GM18858 (cell line): Measurements from ENCODE around the gene ANO1.

Experiments
- ATAC-seq: cut with Tn5 transposase; IDR thresholded peaks from one replicate; pipeline ENCODE4 v1.9.1; 2021; ENCODE audit not compliant: unreplicated experiment

Gene ANO1

DNA sequence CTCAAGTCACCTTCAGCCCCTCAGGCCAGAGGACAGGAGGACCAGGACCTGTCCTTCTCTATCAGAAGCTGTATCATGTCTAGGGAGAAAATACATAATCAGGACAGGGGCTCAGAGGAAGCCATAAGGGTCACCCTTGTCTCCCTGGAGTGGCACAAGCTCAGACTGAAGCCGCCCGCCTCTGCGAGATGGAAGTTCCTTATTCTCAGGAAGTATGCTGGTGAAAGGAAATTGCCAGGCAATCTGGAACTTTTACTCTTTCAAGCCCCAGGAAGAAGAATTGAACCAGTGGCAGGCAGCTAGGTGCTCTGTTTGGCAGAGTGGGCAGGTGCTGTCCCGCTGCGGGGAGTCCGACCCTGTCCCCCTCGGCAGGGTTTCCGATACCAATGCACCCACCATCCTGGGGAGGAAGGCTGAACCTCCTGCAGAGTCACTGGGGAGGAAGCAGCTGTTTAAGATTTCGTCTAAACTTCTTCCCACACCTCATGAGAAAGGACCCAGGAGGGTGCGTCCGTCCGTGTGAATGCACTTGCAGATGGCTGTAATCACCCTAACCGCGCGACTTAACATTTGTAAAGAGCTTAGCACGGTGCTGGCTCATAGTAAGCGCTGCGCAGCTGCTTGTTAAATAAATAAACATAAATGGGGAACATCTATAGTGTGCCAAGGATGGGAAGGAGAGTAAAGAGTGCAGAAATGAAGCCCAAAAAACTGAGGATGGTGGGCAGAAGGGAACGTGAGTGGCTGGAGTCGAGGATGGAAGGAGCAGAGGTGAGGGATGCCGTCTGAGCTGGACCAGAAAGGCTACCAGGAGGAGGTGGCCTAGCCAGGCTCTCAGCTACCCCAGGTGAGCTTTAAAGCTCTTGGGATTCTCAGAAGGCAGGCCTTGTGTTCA lies 5.0 kb upstream of the ANO1 start:
- no peak for ATAC-seq

DNA sequence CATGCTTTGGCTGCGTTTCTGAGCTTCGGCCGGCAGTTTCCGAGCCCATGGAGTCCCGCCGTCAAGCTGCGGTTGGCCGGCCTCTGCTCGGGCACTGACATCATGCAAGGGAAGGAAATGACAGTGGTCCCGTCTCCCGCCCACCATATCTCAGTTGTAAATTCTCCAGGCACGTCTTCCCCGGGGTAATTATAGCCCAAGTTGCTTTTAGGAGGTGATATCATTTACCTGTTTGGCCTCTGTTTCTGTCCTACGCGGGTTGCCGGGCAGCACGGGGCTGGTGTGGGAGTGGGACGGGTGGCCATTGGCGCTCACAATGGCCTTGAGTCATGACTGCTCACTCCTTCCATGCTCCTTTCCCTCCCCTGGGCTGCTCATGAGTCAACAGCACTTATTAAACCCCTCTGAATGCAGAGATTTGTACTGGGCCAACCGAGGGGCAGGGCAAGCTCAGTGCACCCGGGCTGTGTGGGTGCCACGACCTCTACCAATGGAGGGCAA lies 4.2 kb upstream of the ANO1 start:
- ATAC-seq = no peak

DNA sequence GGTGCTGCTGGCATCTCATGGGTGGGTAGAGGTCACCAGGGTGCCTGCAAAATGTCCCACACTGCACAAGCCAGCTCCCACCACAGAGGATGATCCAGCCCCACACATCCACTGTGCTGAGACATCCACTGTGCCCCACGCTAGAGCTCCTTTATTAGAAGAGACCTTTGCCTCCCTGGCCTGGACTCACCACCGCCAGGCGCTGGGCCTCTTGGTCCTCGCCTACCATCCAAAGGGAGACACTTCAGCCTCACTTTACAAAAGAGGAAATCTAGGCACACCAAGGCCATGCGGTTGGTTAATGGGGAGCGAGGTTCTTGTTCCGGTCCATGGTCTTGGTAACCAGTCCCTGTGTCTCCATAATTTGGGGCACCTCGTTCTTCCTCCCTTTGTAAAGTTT lies 3.4 kb upstream of the ANO1 start:
- ATAC-seq = no peak

DNA sequence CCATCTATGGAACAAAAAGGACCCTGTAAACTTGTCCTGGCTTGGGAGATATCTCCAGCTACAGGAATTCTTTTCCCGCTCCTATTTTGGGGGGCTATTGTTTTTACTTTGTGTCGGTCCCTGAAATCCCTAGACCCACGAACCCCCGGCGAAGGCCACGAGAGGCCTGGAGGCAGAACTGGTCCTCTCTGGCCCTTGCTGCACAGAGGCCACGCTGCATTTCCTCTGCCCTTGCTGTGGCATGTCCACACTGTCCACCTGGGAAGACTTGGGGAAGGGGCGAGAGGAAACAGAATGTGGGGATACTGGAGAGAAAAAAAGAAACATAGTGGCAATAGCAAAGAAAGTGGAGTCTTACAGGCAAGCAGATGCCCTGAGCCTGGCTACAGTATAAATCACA lies 2.3 kb upstream of the ANO1 start:
- ATAC-seq = no peak

DNA sequence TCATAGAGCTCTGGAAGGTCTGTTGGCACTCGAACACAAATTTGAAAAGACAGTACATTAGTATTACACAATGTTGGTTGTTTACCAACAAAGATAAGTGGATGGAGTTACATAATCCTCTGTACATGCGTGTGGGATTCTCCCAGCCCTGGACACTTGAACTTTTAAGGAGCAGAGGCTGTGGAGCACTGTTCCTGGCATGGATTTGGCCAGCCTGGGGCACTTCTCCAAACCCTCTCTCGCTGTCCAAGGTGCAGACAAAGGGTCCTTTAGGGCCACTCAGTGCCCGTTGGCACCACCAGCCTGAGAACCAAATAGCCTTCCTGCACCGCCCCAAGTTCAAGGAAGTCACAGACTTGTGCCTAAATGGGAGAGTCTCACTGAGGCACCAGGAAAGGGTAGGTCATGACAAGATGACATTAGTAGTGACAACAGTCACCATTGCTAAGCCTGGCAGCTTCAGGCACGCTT lies 1.6 kb upstream of the ANO1 start:
- no peak for ATAC-seq

DNA sequence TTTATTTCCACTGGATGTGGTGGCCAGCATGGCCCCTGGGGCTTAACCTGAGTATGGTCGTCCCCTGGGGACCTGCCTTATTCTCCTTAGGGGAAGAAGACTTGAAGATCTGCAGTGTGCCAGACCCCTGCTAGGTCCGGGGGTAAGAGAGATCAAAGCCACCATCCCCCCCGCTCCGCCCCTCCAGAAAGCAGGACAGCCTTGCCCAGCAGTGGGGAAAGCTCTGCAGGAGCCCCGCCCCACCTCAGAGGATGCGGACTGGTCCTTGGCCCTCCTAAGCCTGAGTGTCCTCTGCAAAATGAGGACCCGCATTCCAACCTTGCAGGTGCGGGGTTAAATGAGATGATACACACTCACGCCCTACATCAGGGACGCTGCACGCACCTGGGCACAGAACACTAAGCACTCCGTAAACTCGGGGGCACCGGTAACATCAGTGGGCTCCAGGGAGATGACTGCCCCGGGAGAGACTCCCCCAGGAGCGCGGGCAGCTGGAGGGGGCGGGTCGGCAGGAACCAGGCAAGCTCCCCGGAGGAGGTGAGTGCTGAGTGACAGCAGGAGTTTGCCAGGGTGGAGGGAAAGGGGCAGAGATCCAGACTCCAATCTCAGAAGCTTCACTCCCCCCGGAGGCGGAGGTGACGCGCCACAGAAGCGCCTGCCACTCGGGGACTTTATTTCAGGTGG lies 564 bp upstream of the ANO1 start:
- no peak for ATAC-seq

DNA sequence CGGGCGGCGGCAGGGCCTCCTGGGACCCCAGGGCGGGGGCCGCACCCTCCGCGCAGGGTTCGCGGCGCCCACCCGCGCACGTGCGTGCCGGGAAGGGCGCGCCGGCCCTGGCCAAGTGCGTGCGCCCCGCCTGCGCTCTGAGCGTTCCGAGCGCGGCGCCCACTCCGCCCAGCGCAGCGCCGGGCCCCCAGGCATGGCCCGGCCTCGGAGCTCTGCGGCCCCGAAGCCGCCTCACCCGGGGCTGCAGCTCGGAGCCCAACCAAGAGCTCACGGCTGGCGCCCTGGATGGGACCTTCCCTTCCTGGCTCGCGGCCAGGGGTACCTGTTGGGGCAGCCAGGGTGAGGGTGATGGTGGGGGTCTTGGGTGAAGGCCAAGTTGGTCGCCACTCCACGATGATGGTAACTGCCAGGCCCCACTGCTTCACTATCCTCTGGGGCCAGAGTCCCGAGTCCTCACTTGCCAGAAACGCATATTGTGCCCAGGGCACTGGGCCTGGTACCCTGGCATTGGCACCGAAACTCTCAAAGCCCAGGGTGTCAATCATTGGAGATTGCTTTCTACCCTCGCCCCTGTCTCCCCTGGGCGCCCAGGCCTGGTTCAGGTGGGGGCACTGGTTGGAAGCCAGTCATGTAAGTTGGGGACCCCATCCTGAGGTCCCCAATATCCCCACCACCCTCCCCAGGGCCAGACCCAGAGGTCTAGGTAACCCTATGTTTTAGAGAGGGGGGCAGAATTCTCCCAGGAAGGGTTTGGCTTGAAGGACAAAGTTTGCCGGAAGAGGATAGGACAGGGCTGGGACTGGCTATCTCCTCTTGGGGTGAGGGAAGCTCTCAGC lies 882 bp downstream of the ANO1 start:
- no peak for ATAC-seq

DNA sequence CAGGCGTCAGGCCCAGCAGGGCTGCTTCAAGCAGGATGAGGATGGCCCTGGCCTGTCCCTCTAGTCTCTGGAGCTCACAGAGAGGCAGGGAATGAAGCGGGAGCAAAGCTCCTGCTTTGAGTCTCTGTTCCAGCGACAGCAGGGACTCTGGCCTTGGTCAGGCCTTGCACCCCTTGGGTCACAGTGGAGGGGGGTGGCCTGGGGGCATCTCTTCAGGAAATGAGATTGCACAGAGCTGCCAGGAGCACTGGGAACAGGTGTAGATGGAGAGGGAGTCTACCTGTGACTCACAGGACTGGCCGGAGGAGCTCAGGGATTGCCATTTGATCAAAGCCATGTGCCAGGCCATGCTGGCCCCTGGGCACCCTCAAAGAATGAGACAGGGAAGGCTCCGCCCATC lies 1.6 kb downstream of the ANO1 start:
- no peak for ATAC-seq

DNA sequence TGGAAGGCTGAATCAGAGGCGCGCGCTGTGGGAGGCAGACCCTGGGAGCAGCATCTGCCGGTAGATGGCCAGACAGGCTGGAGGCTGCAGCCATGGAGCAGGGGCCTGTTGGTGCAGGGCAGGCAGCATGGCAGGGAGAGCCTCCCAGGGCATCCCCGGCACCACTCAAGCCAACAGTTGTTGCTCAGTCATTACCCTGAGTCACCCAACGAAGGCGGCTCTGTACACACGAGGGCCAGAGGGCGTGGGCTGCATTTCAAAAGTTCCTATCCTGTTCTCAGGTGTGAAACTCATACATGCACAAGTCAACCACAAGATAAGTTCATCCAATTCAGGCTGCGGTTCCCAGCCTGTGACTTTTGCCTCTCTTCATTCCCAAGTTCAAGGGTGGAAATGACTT lies 2.6 kb downstream of the ANO1 start:
- no peak for ATAC-seq

DNA sequence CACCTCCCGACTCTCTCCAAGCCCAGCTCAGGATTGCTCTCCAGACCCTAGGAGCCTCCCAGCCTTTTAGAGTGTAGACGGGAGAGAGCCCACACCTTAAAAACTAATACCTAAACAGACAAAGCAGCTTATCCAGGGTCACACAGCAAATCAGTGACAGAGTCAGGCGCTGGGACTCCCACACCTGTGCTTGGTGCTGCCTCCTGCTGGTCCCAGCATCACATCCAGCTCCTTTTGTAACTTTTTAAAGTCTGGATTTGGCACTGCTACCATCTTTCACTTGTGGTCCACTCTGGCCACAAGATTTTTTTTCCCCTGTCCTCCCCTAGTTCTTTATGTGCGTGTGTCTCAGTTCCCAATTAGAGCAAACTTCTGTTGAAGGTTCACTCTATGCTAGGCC lies 4.7 kb downstream of the ANO1 start:
- no peak for ATAC-seq

DNA sequence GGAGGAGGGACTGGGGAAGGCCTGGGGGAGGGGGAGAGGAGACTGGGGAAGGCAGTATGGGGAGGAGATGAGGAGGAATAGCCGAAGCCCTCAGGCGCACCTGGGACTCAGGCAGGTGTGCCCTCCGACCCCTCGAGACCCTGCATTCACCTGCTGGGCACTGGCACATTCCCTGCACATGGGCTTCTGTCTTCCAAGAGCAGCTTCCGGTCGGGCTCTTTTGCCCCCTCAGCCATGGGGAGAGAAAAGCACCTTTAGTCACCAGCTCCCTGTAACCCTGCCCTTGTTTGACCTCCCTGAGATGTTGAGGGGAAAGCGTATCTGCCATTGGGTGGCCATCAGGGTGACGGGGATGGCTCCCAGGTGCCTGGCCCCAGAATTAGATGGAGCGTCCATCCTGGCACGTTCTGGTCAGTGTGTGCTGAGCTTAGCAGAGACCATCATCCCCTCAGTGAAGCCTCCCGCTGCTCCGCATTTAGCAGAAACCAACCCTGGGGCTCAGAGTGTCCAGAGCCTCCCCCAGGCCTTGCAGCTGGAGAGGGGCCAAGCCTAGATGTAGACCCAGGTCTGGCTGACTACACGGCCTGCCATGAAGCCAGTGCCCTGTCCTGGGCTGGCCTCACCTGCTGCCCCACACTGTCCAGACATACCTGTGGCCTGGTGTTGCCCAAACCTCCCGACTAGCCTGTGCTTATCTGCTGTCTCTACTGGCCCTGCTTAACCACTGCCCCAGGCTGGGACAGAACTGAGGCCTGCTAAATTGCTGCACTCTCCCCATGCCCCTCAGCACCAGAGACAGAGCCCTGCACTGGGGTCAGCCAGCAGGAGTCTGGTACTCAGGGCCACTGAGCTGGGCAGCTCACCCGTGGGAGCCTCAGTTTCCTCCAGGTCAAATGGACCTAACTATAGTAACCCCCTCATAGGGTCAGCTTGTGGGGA lies 6.2 kb downstream of the ANO1 start:
- ATAC-seq = no peak

DNA sequence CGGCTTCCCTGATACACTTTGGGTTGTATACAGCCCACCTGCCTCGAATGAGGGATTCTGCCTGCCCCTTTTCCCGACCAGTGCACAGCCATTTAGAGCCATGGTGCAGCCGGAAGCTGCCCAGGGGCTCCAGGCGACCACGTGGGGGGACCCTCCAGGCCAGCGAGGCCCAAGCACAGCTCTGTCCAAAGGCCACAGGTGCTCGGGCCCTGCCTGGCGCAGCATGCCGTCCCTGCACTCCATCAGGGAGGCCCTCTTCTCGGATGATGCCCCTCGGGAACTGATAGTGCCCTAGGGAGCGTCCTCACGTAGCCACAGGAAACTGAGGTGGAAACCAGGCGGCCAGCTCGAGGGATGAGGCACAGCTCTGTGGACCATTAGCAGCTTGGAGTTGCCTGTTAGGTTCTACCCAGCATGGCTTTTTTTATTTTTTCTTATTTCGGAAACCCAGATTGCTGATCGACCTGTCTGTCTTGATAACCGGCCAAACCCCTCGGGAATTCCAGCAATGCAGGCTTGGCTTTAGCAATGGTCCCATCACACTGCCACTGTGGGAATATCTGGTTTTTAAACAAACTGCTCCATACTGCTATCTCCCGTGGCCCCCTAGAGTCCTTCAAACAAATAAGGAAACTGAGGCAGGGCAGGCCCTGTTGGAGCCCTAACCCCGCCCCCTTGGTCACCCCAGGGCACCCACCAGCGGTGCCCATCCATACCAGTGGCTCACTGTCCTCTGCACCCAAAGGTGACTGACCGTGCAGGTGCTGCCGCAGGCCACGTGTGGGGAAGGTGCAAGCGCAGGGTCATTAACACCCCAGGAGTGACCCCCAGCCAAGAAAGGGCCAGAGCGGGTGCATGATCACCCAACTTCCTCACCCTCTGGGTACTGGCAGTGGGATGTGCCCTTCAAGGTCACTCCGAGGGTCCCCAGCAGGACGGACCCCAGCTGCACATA lies 8.0 kb downstream of the ANO1 start:
- ATAC-seq = no peak

DNA sequence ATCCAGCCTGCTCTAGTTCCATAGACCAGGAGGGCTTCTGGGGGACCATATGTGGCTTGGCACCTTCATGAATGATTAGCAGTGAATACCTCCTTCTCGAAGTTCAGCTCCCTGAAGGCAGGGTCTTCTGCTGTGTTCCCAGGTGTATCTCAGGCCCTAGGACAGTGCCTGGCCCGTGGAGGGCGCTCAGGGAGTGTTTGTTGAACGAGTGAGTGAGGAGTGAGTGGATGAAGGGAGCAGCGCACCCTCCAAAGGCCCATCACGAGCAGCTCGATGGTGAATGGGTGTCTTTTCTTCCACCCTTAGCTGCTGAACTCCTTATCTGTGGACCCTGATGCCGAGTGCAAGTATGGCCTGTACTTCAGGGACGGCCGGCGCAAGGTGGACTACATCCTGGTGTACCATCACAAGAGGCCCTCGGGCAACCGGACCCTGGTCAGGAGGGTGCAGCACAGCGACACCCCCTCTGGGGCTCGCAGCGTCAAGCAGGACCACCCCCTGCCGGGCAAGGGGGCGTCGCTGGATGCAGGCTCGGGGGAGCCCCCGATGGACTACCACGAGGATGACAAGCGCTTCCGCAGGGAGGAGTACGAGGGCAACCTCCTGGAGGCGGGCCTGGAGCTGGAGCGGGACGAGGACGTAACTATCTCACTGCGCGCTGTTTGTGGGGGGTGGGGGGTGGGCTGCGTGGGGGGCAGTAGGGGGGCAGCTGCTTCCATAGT lies 9.5 kb downstream of the ANO1 start:
- ATAC-seq = no peak

DNA sequence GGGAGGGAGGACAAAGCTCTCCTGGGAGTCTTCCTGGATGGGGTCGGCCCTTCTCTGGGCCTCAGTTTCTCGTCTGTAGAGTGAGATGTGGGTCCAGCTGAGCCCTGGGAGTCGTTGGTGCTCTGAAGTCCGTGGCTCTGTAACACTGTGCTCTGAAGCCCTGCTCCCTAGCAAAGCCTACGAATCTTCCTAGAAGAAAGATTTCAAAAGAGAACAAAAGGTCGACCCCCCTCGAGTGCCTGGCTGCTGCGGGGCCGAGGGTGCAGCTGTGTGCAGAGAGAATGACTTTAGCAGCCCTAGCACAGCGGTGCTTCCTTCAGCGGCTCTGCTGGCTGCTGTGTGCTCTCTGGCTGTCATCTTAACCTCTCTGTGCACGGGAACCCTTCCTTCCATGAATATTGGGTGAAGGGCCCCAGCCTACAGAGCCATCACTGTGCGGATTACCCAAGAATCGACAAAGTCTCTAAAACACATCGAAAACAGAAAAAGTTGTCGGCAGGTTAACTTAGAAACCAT lies 10.7 kb downstream of the ANO1 start:
- no peak for ATAC-seq

DNA sequence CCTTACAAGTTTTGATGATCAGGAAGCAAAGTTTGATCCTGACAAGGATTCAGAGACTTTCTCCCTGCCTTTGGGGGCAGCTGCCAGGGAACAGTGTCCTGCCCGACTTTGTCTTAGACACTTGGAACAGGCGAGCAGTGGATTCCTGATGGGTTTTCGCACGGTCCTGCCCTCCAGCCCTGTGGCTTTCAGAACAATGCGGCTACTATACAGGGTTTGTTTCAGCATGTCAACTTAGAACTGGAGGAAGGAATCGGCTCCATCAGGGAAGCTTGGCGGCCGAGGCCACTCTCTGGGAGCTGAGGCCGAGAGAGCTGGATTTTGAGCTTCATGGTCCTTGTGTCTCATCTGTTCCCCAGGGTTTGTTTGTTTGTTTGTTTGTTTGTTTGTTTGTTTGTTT lies 11.5 kb downstream of the ANO1 start:
- no peak for ATAC-seq

DNA sequence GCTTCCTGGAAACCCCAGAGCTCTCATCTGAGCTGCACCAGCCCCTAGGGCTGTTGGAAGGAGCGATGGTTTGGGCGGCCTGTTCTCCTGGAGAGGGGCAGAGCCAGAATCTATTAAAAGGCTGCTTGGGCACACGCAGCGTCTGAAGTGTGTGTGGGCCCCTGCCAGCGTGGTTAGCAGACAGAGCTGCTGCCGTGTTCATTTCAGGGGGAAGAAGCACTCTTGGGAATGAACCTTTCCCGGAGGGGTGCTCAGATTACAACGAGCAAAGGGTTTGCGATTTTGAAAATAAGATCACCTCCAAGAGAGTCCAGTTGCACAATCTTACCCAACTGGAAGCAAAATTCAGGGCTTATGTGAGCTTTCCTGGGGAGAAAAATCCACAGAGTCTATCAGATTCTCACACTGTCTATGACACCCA lies 12.9 kb downstream of the ANO1 start:
- ATAC-seq = no peak

DNA sequence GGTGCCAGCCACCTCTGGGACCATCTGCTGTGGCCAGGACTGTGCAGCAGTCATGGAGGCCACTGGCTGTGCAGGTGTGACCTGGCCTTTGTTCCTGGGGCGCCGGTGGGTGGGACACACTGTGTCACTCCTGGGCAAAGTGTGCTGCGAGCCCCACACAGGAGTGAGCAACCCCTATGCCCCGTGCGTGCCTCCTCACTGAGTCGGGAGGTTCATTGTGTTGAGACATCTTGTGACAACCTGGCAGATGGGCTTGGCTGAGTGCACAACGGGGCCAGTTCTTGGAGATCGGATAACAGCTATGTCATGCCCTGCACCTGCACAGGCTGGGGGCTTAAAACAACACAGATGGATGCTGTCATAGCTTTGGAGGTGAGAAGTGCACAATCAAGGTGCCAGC lies 13.5 kb downstream of the ANO1 start:
- ATAC-seq = no peak
